PC-3 (cell line): Measurements from ENCODE around the gene PDE2A. TPM values are rescaled to one million over a fixed set of nuclear protein-coding genes. Genes with fewer than 3 reads are reported as not detected.

Experiments used
- microRNA-seq: library from miRNA; unstranded; fragments of <30 nt; microRNA quantifications from one replicate; pipeline ENCODE4 v1.1.0, GENCODE V29; 2020; ENCODE audit not compliant: unreplicated experiment
- total RNA-seq: library from RNA; depleted of rRNA; stranded (reverse); fragments of >200 nt; gene quantifications from 2 replicates; pipeline ENCODE4 v1.2.3, GENCODE V29; 2014; rRNA removed

Gene PDE2A
- total RNA-seq, 1 experiment from 2014 or later = 2.6 TPM

Small RNAs within 50 kb of the gene (microRNA-seq; reads per million reads assigned to microRNA genes)
- gene MIR139 = 219 reads per million, percentile 71 among the genes with 10 or more reads in this experiment

Other genes starting within 250 kb of the PDE2A start
- gene CLPB, start 239.9 kb downstream of the PDE2A start, total RNA-seq = 83.0 and 107 TPM in 2 replicates
- gene ARAP1, start 78.0 kb upstream of the PDE2A start, total RNA-seq = 86.2 and 124 TPM in 2 replicates
- 284 and 362 TPM in 2 replicates for gene STARD10, start 119.6 kb upstream of the PDE2A start, total RNA-seq
- 12.2 and 16.2 TPM in 2 replicates for gene ATG16L2, start 140.0 kb upstream of the PDE2A start, total RNA-seq